Hematopoietic multipotent progenitor cell treated with erythropoietin and hydrocortisone succinate and interleukin-3 and kit ligand, for 17 days (in vitro differentiated cells): ENCODE measurements around the gene HOXB13.
"Not testable (repeated sequence)": the region's sequence is repeated elsewhere in the genome, so short reads cannot be mapped to it uniquely, and the experiment has no call there.

Experiments used
- DNase-seq: peaks from one replicate; pipeline ENCODE4 v3.0.0-alpha.2; 2015; ENCODE audit warnings: low spot score

Gene HOXB13

GRCh38 chr17:48726114-48726915 lies 2.2 kb downstream of the HOXB13 start:
- no peak for DNase-seq

- no peak for DNase-seq
Measured at GRCh38 chr17:48725288-48726064, 3.1 kb downstream of the HOXB13 start.

GRCh38 chr17:48725004-48725287 lies 3.6 kb downstream of the HOXB13 start:
- no peak for DNase-seq

GRCh38 chr17:48724251-48725003 lies 4.1 kb downstream of the HOXB13 start:
- DNase-seq, result peak; percentile 42

- no peak for DNase-seq
Measured at GRCh38 chr17:48723423-48724250, 4.9 kb downstream of the HOXB13 start.

- no peak for DNase-seq
Measured at GRCh38 chr17:48722915-48723422, 5.6 kb downstream of the HOXB13 start, which contains the start of gene PRAC2. TSS of gene PRAC2 (plus strand) at chr17:48723185. CDS start at chr17:48724411, 1,226 bp downstream.

- DNase-seq, result no peak
Measured at GRCh38 chr17:48722201-48722907, 6.2 kb downstream of the HOXB13 start, which contains the start of gene PRAC1. TSS of gene PRAC1 (minus strand) at chr17:48722518. CDS start at chr17:48722392, 126 bp downstream.

- DNase-seq, result no peak
Measured at GRCh38 chr17:48721009-48721402, 7.5 kb downstream of the HOXB13 start.

- DNase-seq, result no peak
Measured at GRCh38 chr17:48720266-48721008, 8.1 kb downstream of the HOXB13 start.

- DNase-seq, result no peak
Measured at GRCh38 chr17:48719642-48720265, 8.8 kb downstream of the HOXB13 start.

GRCh38 chr17:48718761-48719641 lies 9.5 kb downstream of the HOXB13 start:
- no peak for DNase-seq

GRCh38 chr17:48718227-48718760 lies 10.3 kb downstream of the HOXB13 start:
- DNase-seq, result no peak

GRCh38 chr17:48717367-48718226 lies 11.0 kb downstream of the HOXB13 start:
- DNase-seq, result no peak

- DNase-seq, result not testable (repeated sequence)
Measured at GRCh38 chr17:48716549-48716948, 12.0 kb downstream of the HOXB13 start.

GRCh38 chr17:48715496-48716399 lies 12.8 kb downstream of the HOXB13 start:
- DNase-seq, result no peak

- DNase-seq, result no peak
Measured at GRCh38 chr17:48711128-48711527, 17.4 kb downstream of the HOXB13 start.
